MCF 10A (cell line): ENCODE measurements around the gene CABYR. TPM values are rescaled to one million over a fixed set of nuclear protein-coding genes. Genes with fewer than 3 reads are reported as not detected.

Source experiments
- BruUV-seq: library from RNA; stranded (reverse); fragments of 400-500 nt; replicated peaks from 2 replicates; lab custom pipeline; 2021; lab: Mats Ljungman, UMichigan
- CTCF ChIA-PET: fragments of 300-600 bp; sonication (Branson Sonifier 250); formaldehyde crosslinking; extraction: SDS; loops from one replicate; lab custom pipeline; 2021; ENCODE audit warnings: antibody characterized with exemption, inconsistent platforms; lab: Yijun Ruan, JAX
- POLR2A ChIA-PET: fragments of 300-600, 350-650 bp; sonication (Branson Sonifier 250); formaldehyde crosslinking; extraction: SDS; loops from one replicate; lab custom pipeline; 2020; ENCODE audit warnings: antibody characterized with exemption, inconsistent platforms; lab: Yijun Ruan, JAX
- DNase-seq: peaks from one replicate; pipeline ENCODE4 v3.0.0-alpha.2; 2018; ENCODE audit not compliant: unreplicated experiment
- H3K27ac Mint-ChIP-seq: one replicate; pipeline ENCODE4 v1.8.0; 2022; ENCODE audit warnings: mild to moderate bottlenecking, low read depth, mixed read lengths; ENCODE audit not compliant: unreplicated experiment
- H3K27me3 Mint-ChIP-seq: one replicate; pipeline ENCODE4 v1.8.0; 2022; ENCODE audit warnings: mixed read lengths; ENCODE audit not compliant: insufficient read depth, unreplicated experiment
- H3K36me3 Mint-ChIP-seq: one replicate; pipeline ENCODE4 v1.8.0; 2022; ENCODE audit warnings: mild to moderate bottlenecking, moderate library complexity, mixed read lengths; ENCODE audit not compliant: insufficient read depth, unreplicated experiment
- H3K4me1 Mint-ChIP-seq: one replicate; pipeline ENCODE4 v1.8.0; 2022; ENCODE audit warnings: mixed read lengths; ENCODE audit not compliant: insufficient read depth, unreplicated experiment
- H3K4me3 Mint-ChIP-seq: one replicate; pipeline ENCODE4 v1.8.0; 2022; ENCODE audit warnings: mild to moderate bottlenecking, moderate library complexity, mixed read lengths; ENCODE audit not compliant: unreplicated experiment
- H3K9me3 Mint-ChIP-seq: one replicate; pipeline ENCODE4 v1.8.0; 2022; ENCODE audit warnings: mixed read lengths; ENCODE audit not compliant: unreplicated experiment
- CTCF ChIP-seq: fragments of 200-600 bp; IDR thresholded peaks from one replicate; pipeline ENCODE4 v1.8.0; 2022; ENCODE audit warnings: antibody characterized with exemption, mild to moderate bottlenecking; ENCODE audit not compliant: unreplicated experiment
- intact Hi-C: fragments of 100-400 bp; cut with micrococcal nuclease; formaldehyde crosslinking; loops from 2 replicates; pipeline ENCODE4 v1.14.1; 2022
- total RNA-seq: library from RNA; stranded (reverse); gene quantifications from 2 replicates; pipeline ENCODE4 v1.2.3, GENCODE V29; 2022

The CABYR gene
- total RNA-seq, 1 experiment from 2014 or later = 3.0 TPM

GRCh38 chr18:24200494-24201290 is 61.8 kb downstream of the CABYR start:
- no peak overlapping the region for H3K27ac Mint-ChIP-seq
- H3K36me3 Mint-ChIP-seq = no peaks in the 10 kb centered on the region
- no peak overlapping the region for H3K4me3 Mint-ChIP-seq
- no TSS peak for BruUV-seq
- TF ChIP-seq CTCF = no peak
- CTCF ChIA-PET = no interaction called here
- POLR2A ChIA-PET = no interaction called here
- no peak for DNase-seq
- no peaks in the 10 kb centered on the region for H3K27me3 Mint-ChIP-seq
- intact Hi-C loops = no loop called here
- H3K4me1 Mint-ChIP-seq = no peaks in the 10 kb centered on the region
- no peaks in the 10 kb centered on the region for H3K9me3 Mint-ChIP-seq

- Mint-ChIP-seq H3K27me3 (no peaks in the 10 kb centered on the region), H3K9me3 (no peaks in the 10 kb centered on the region), H3K4me3 (no peak overlapping the region), H3K36me3 (no peaks in the 10 kb centered on the region), H3K4me1 (no peaks in the 10 kb centered on the region), H3K27ac (no peak overlapping the region)
- no TSS peak for BruUV-seq
- ChIA-PET CTCF (interaction anchor here (0.7 to 1.3 kb wide), 3 partner anchors 25 to 341 kb away, joined by 3 to 7 read pairs (median 4); no protein-coding TSS in a partner anchor), POLR2A (no interaction called here)
- DNase-seq = no peak
- intact Hi-C loops = no loop called here
- no peak for TF ChIP-seq CTCF
Measured at GRCh38 chr18:24201699-24202687, 63.1 kb downstream of the CABYR start.

- Mint-ChIP-seq H3K27ac (no peak overlapping the region), H3K4me1 (peaks cover 7% of the 10 kb centered on the region), H3K9me3 (peaks cover 5% of the 10 kb centered on the region), H3K4me3 (no peak overlapping the region), H3K36me3 (no peaks in the 10 kb centered on the region), H3K27me3 (no peaks in the 10 kb centered on the region)
- BruUV-seq = no TSS peak
- ChIA-PET POLR2A (interaction anchor here (1.0 to 1.4 kb wide), 4 partner anchors 8 to 28 kb away, joined by 3 to 5 read pairs (median 4); no protein-coding TSS in a partner anchor), CTCF (interaction anchor here (1.6 kb wide), 1 partner anchor 29 kb away, joined by 5 read pairs; no protein-coding TSS in a partner anchor)
- intact Hi-C loops = no loop called here
- no peak for DNase-seq
- no peak for TF ChIP-seq CTCF
Measured at GRCh38 chr18:24204904-24205303, 66.0 kb downstream of the CABYR start.
